B cell (primary cell): ENCODE measurements around the gene DNASE1L3. TPM values are rescaled to one million over a fixed set of nuclear protein-coding genes. Genes with fewer than 3 reads are reported as not detected.

ENCODE experiments used
- ATAC-seq: fragments of 200-7000 bp; cut with Tn5 transposase; one replicate; pipeline ENCODE4 v1.10.0; 2021; ENCODE audit warnings: low read depth, mild to moderate bottlenecking, moderate number of reproducible peaks, moderate library complexity
- CTCF ChIA-PET: fragments of 350-600 bp; sonication (Branson Sonifier 250); formaldehyde crosslinking; loops from one replicate; lab custom pipeline; 2021; ENCODE audit warnings: antibody characterized with exemption, inconsistent platforms; lab: Charles Lee
- POLR2A ChIA-PET: fragments of 350-600 bp; sonication (Branson Sonifier 250); formaldehyde crosslinking; loops from one replicate; lab custom pipeline; 2021; ENCODE audit warnings: antibody characterized with exemption; lab: Charles Lee
- DNase-seq: peaks from one replicate; pipeline ENCODE4 v3.0.0; 2013
- H2AFZ ChIP-seq: 2 replicates; pipeline ENCODE4 v1.6.1; 2012; ENCODE audit warnings: mild to moderate bottlenecking, low read depth, low read length; ENCODE audit not compliant: insufficient read depth, poor library complexity, severe bottlenecking
- H3K27ac ChIP-seq, 2 donors: 1 replicate in 1 of 2; 2 replicates in 1 of 2; pipeline ENCODE4 v1.5.1; 2012 to 2013; ENCODE audit warnings: low read length in 2 of 2, mild to moderate bottlenecking in 2 of 2, moderate library complexity in 1 of 2
- H3K27me3 ChIP-seq, 4 experiments: fragments of 200-600 bp in 1 of 4; sonication (generic) in 1 of 4; replicated peaks in 1 of 4; 1 replicate in 2 of 4; 2 replicates in 2 of 4; pipeline versions ENCODE4 v1.6.1 to v1.7.0; 2013 to 2016; ENCODE audit warnings: low read length in 3 of 4, mild to moderate bottlenecking in 2 of 4, mixed read lengths in 1 of 4, moderate library complexity in 1 of 4; ENCODE audit not compliant: insufficient read depth in 4 of 4, control insufficient read depth in 3 of 4; ENCODE audit errors: control extremely low read depth in 1 of 4
- H3K36me3 ChIP-seq, 2 experiments: replicated peaks in 1 of 2; 1 replicate in 1 of 2; 2 replicates in 1 of 2; pipeline versions ENCODE4 v1.6.1 to v1.7.1; 2013; ENCODE audit warnings: low read length in 1 of 2; ENCODE audit not compliant: insufficient read depth in 2 of 2, control insufficient read depth in 1 of 2; ENCODE audit errors: control extremely low read depth in 1 of 2, extremely low read depth in 1 of 2
- H3K4me1 ChIP-seq, 2 donors: fragments of 200-600 bp in 1 of 2; sonication (generic) in 1 of 2; 1 replicate in 1 of 2; 2 replicates in 1 of 2; pipeline versions ENCODE4 v1.5.1 to v1.6.1; 2013 to 2017; ENCODE audit warnings: low read length in 2 of 2; ENCODE audit not compliant: control insufficient read depth in 2 of 2, insufficient read depth in 2 of 2
- H3K4me2 ChIP-seq: replicated peaks from 2 replicates; pipeline ENCODE3; 2012; ENCODE audit warnings: mild to moderate bottlenecking, low read depth, low read length; ENCODE audit not compliant: poor library complexity, severe bottlenecking
- H3K4me3 ChIP-seq, 5 experiments: fragments of 200-600 bp in 1 of 5; sonication (generic) in 1 of 5; 1 replicate in 3 of 5; 2 replicates in 2 of 5; pipeline versions ENCODE4 v1.5.1 to v1.7.0; 2011 to 2016; ENCODE audit warnings: low read length in 4 of 5, mild to moderate bottlenecking in 4 of 5, low read depth in 2 of 5, control low read depth in 1 of 5, moderate library complexity in 1 of 5; ENCODE audit not compliant: insufficient read depth in 1 of 5; ENCODE audit errors: control extremely low read depth in 1 of 5, extremely low read depth in 1 of 5
- H3K79me2 ChIP-seq: fragments of 200-600 bp; sonication (generic); one replicate; pipeline ENCODE4 v1.6.0; 2016; ENCODE audit warnings: low read length; ENCODE audit not compliant: control insufficient read depth, insufficient read depth
- H3K9ac ChIP-seq: fragments of 200-600 bp; sonication (generic); 2 replicates; pipeline ENCODE4 v1.6.1; 2017; ENCODE audit warnings: mild to moderate bottlenecking, low read length, moderate library complexity
- H3K9me3 ChIP-seq, 3 donors: one replicate each; pipeline versions ENCODE4 v1.6.1 to v1.7.1; 2013; ENCODE audit warnings: low read length in 2 of 3; ENCODE audit not compliant: control insufficient read depth in 2 of 3, insufficient read depth in 1 of 3; ENCODE audit errors: control extremely low read depth in 1 of 3
- H4K20me1 ChIP-seq: 2 replicates; pipeline ENCODE4 v1.6.0; 2012; ENCODE audit warnings: mild to moderate bottlenecking, low read length; ENCODE audit not compliant: insufficient read depth, control insufficient read depth, poor library complexity, severe bottlenecking
- H3K27ac Mint-ChIP-seq: one replicate; pipeline ENCODE4 v1.8.0; 2021; ENCODE audit warnings: mixed read lengths
- H3K27me3 Mint-ChIP-seq: one replicate; pipeline ENCODE4 v1.8.0; 2021; ENCODE audit warnings: mixed read lengths
- H3K4me1 Mint-ChIP-seq: one replicate; pipeline ENCODE4 v1.8.0; 2021; ENCODE audit warnings: mixed read lengths
- H3K4me3 Mint-ChIP-seq: one replicate; pipeline ENCODE4 v1.8.0; 2021; ENCODE audit warnings: mixed read lengths
- H3K9me3 Mint-ChIP-seq: one replicate; pipeline ENCODE4 v1.8.0; 2022; ENCODE audit warnings: mixed read lengths; ENCODE audit not compliant: insufficient read depth
- EZH2 ChIP-seq: IDR thresholded peaks from 2 replicates; pipeline ENCODE4 v1.6.1; 2012; ENCODE audit warnings: borderline replicate concordance, low read depth, mild to moderate bottlenecking, moderate library complexity, low read length; ENCODE audit not compliant: insufficient read depth, poor library complexity, severe bottlenecking
- WGBS: methylation state at CpG from one replicate; pipeline ENCODE4 v1.1.5; 2013; ENCODE audit warnings: missing lambda C conversion rate; ENCODE audit not compliant: insufficient coverage; 5-methylcytosine and 5-hydroxymethylcytosine counted together
- intact Hi-C: fragments of 100-400 bp; cut with micrococcal nuclease; formaldehyde crosslinking; loops from one replicate; pipeline ENCODE4 v1.10.0; 2022
- polyA plus RNA-seq: library from polyadenylated mRNA; depleted of rRNA; stranded (reverse); fragments of >200 nt; gene quantifications from 2 replicates; pipeline ENCODE4 v1.2.3, GENCODE V29; 2012
- total RNA-seq, 2 donors: library from RNA; stranded (reverse); fragments of 120-200 nt in 1 of 2; gene quantifications; 1 replicate in 1 of 2; 2 replicates in 1 of 2; pipeline versions ENCODE4 v1.2.3 to v1.2.4, GENCODE V29; 2013 to 2022
- TF ChIP-seq, protein P1 (sequence below): fragments of 200-600 bp; IDR thresholded peaks from one replicate; pipeline ENCODE4 v1.8.0; 2022; ENCODE audit warnings: antibody characterized with exemption, mild to moderate bottlenecking

DNASE1L3 gene
- total and polyA plus RNA-seq, 2 donors (not counting 1 experiment from before 2014, with no cell fraction given), result 0.39 to 2.6 TPM

DNA sequence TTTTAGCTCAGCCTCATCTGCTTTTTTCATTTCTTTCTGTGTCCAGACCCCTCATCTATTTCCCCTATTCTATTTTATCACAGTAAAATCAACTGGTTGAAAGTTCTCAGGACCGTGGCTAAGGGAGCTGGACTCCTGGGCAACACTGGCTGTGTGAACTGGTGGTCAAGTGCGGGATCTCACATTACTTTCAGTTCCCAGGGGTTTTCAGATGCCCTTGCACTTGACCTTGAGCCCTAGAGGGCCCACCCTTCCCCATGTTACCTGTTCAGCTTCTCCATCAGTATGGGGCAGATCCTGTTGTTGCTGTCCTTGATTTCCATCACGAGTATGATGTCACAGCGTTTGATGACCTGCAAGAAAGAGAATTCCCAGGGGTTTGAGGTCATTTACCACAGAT, 2.8 kb downstream of the DNASE1L3 start:
- CTCF ChIA-PET, result interaction anchor here (0.9 to 12.6 kb wide), 7 partner anchors 9 to 98 kb away, joined by 3 to 336 read pairs (median 3); partner anchors contain the start of genes HTD2 and RPP14
- intact Hi-C loops, result no loop called here
- Histone ChIP-seq H3K27me3 (no peaks in the 10 kb centered on the region), H3K27ac (no peak overlapping the region), H3K79me2 (no peaks in the 10 kb centered on the region), H3K4me2 (no peak overlapping the region), H3K36me3 (no peaks in the 10 kb centered on the region), H3K9ac (no peak overlapping the region), H2AFZ (no peak overlapping the region), H3K9me3 (no peaks in the 10 kb centered on the region), H3K4me1 (peaks cover 10 to 14% of the 10 kb centered on the region in 2 donors), H4K20me1 (no peaks in the 10 kb centered on the region), H3K4me3 (no peak overlapping the region)
- WGBS, result 89% methylated on average over 2 of the region's 4 CpGs
- no peaks in the 10 kb centered on the region for H3K9me3 Mint-ChIP-seq
- peaks cover 20% of the 10 kb centered on the region for H3K4me1 Mint-ChIP-seq
- DNase-seq (no peak), ATAC-seq (no peak)
- H3K27ac Mint-ChIP-seq, result no peak overlapping the region
- POLR2A ChIA-PET, result no interaction called here
- no peak overlapping the region for H3K4me3 Mint-ChIP-seq
- no peaks in the 10 kb centered on the region for H3K27me3 Mint-ChIP-seq
- TF ChIP-seq, protein P1, sequence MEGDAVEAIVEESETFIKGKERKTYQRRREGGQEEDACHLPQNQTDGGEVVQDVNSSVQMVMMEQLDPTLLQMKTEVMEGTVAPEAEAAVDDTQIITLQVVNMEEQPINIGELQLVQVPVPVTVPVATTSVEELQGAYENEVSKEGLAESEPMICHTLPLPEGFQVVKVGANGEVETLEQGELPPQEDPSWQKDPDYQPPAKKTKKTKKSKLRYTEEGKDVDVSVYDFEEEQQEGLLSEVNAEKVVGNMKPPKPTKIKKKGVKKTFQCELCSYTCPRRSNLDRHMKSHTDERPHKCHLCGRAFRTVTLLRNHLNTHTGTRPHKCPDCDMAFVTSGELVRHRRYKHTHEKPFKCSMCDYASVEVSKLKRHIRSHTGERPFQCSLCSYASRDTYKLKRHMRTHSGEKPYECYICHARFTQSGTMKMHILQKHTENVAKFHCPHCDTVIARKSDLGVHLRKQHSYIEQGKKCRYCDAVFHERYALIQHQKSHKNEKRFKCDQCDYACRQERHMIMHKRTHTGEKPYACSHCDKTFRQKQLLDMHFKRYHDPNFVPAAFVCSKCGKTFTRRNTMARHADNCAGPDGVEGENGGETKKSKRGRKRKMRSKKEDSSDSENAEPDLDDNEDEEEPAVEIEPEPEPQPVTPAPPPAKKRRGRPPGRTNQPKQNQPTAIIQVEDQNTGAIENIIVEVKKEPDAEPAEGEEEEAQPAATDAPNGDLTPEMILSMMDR, result no peak
- TF ChIP-seq EZH2, result no peak

DNA sequence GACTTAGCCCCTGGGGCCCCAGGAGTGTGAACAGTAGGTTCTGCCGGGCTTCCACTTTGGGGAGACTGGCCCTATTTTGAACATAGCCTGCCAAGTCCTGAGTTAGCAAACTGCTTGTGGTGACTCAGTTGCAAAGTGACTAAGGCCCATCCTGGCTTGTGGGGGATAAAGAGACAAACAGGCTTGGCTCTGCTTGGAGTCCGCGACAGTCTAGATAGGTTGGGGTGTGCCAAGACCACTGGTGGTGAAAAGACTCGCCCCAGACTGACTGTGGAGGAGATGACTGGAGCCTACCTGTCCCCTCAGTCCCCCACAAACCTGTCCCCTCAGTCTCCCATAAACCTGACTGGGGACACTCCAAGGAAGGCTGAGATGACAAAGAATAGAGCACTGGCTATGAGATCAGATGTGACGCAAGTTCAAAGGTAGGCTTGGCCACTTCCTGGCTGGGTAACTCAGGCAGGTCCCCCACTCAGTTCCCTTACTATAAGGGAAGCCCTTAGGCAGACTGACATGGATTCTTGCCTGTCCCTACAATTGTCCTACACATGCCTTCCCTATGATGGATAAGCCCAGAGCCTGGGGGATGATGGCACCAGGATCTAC, 4.3 kb downstream of the DNASE1L3 start:
- no peak for DNase-seq
- Histone ChIP-seq H3K27me3 (no peaks in the 10 kb centered on the region), H3K79me2 (no peaks in the 10 kb centered on the region), H3K4me3 (no peak overlapping the region), H3K27ac (no peak overlapping the region), H3K9me3 (no peaks in the 10 kb centered on the region), H2AFZ (no peak overlapping the region), H3K36me3 (no peaks in the 10 kb centered on the region), H3K4me2 (no peak overlapping the region), H3K4me1 (peaks cover 23 to 27% of the 10 kb centered on the region in 2 donors), H3K9ac (no peak overlapping the region), H4K20me1 (no peaks in the 10 kb centered on the region)
- intact Hi-C loops, result no loop called here
- ChIA-PET POLR2A (no interaction called here), CTCF (interaction anchor here (0.5 to 3.8 kb wide), 3 partner anchors 11 to 13 kb away, joined by 4 to 12 read pairs (median 11); no protein-coding TSS in a partner anchor)
- H3K27me3 Mint-ChIP-seq, result no peaks in the 10 kb centered on the region
- H3K27ac Mint-ChIP-seq, result no peak overlapping the region
- ATAC-seq, result no peak
- WGBS, result 96% methylated on average over 4 of the region's 5 CpGs
- no peaks in the 10 kb centered on the region for H3K9me3 Mint-ChIP-seq
- H3K4me1 Mint-ChIP-seq, result peaks cover 30% of the 10 kb centered on the region
- no peak overlapping the region for H3K4me3 Mint-ChIP-seq
- TF ChIP-seq EZH2, result no peak
- TF ChIP-seq, protein P1, result no peak
